ENCODE results near the gene PACSIN3.
A peak's percentile ranks its signal among the peaks of the same experiment; 100 is the strongest.
"Not testable (repeated sequence)": the region's sequence is repeated elsewhere in the genome, so short reads cannot be mapped to it uniquely, and the experiment has no call there.

PACSIN3 gene

GRCh38 chr11:47212938-47213337 lies 26.7 kb upstream of the PACSIN3 start:
- TF ChIP-seq, protein P1, sequence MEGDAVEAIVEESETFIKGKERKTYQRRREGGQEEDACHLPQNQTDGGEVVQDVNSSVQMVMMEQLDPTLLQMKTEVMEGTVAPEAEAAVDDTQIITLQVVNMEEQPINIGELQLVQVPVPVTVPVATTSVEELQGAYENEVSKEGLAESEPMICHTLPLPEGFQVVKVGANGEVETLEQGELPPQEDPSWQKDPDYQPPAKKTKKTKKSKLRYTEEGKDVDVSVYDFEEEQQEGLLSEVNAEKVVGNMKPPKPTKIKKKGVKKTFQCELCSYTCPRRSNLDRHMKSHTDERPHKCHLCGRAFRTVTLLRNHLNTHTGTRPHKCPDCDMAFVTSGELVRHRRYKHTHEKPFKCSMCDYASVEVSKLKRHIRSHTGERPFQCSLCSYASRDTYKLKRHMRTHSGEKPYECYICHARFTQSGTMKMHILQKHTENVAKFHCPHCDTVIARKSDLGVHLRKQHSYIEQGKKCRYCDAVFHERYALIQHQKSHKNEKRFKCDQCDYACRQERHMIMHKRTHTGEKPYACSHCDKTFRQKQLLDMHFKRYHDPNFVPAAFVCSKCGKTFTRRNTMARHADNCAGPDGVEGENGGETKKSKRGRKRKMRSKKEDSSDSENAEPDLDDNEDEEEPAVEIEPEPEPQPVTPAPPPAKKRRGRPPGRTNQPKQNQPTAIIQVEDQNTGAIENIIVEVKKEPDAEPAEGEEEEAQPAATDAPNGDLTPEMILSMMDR (IDR thresholded peaks at IDR 0.05; ENCODE audit: extremely low read depth, insufficient read depth, missing control alignments) = no peak
- in situ Hi-C loops (cut with MboI; ENCODE audit: low pct_unique_long_range_greater_than_20kb, low sequenced_read_pairs, unreplicated experiment) = no loop called here
- peak; percentile 14 for DNase-seq (ENCODE audit: low spot score)

DNA sequence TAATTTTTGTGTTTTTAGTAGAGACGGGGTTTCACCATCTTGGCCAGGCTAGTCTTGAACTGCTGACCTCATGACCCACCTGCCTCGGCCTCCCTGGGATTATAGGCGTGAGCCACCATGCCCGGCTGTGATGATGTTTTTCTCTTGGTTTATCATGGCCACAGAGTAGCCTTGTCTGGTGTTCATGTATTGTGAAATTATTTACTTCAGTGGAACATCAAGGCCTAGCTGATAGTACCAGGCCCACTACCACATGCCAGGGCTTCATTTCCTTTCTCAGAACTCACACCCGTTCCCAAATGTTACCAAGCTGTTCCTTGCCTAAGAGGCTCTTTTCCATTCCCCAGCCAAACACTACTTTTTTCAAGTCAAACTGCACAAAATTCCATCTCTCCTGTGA lies 22.4 kb upstream of the PACSIN3 start:
- TF ChIP-seq, protein P1 (IDR thresholded peaks at IDR 0.05; ENCODE audit: extremely low read depth, insufficient read depth, missing control alignments) = no peak
- no peak for DNase-seq (ENCODE audit: low spot score)
- in situ Hi-C loops (cut with MboI; ENCODE audit: low pct_unique_long_range_greater_than_20kb, low sequenced_read_pairs, unreplicated experiment) = no loop called here

GRCh38 chr11:47208008-47208552 lies 21.8 kb upstream of the PACSIN3 start:
- DNase-seq (ENCODE audit: low spot score); in situ Hi-C loops (cut with MboI; ENCODE audit: low pct_unique_long_range_greater_than_20kb, low sequenced_read_pairs, unreplicated experiment): not testable (repeated sequence)

- in situ Hi-C loops (cut with MboI; ENCODE audit: low pct_unique_long_range_greater_than_20kb, low sequenced_read_pairs, unreplicated experiment) = no loop called here
- TF ChIP-seq, protein P1 (IDR thresholded peaks at IDR 0.05; ENCODE audit: extremely low read depth, insufficient read depth, missing control alignments) = no peak
- DNase-seq (ENCODE audit: low spot score) = peak; percentile 4
Observed at GRCh38 chr11:47207459-47207858, 21.2 kb upstream of the PACSIN3 start.

DNA sequence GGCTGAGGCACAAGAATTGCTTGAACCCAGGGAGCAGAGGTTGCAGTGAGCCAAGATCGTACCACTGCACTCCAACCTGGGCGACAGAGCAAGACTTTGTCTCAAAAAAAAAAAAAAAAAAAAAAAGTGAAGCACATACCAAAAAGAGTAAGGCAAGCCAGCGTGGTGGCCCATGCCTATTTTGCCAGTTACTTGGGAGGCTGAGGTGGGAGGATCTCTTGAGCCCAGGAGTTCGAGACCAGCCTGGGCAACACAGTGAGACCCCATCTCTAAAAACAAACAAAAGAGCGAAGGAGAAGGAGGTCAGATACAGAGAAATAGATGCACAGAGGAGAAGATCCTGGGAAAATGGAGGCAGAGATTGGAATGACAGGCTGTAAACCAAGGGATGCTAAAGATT lies 20.3 kb upstream of the PACSIN3 start:
- DNase-seq (ENCODE audit: low spot score); in situ Hi-C loops (cut with MboI; ENCODE audit: low pct_unique_long_range_greater_than_20kb, low sequenced_read_pairs, unreplicated experiment): not testable (repeated sequence)

GRCh38 chr11:47204637-47204989 lies 18.4 kb upstream of the PACSIN3 start:
- in situ Hi-C loops (cut with MboI; ENCODE audit: low pct_unique_long_range_greater_than_20kb, low sequenced_read_pairs, unreplicated experiment) = no loop called here
- no peak for DNase-seq (ENCODE audit: low spot score)
- TF ChIP-seq, protein P1 (IDR thresholded peaks at IDR 0.05; ENCODE audit: extremely low read depth, insufficient read depth, missing control alignments) = no peak

- in situ Hi-C loops (cut with MboI; ENCODE audit: low pct_unique_long_range_greater_than_20kb, low sequenced_read_pairs, unreplicated experiment) = no loop called here
- peak; percentile 3 for DNase-seq (ENCODE audit: low spot score)
- TF ChIP-seq, protein P1 (IDR thresholded peaks at IDR 0.05; ENCODE audit: extremely low read depth, insufficient read depth, missing control alignments) = no peak
Observed at GRCh38 chr11:47202576-47202975, 16.3 kb upstream of the PACSIN3 start.

DNA sequence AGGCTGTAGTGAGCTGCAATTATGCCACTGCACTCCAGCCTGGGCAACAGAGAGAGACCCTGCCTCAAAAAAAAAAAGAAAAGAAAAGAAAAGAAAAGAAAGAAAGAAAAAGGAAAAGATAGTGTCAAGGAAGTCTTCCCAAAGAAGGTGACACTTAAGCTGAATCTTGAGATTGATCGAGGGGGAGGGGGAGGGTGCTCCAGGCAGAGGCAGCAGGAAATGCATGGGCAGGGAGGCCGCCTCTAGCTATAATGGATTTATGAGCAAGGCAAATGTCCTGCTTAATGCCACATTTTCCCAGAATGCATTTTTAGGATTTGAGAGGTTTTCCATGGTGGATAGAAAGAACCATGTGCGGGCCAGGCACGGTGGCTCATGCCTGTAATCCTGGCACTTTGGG lies 14.8 kb upstream of the PACSIN3 start:
- TF ChIP-seq, protein P1 (IDR thresholded peaks at IDR 0.05; ENCODE audit: extremely low read depth, insufficient read depth, missing control alignments) = no peak
- in situ Hi-C loops (cut with MboI; ENCODE audit: low pct_unique_long_range_greater_than_20kb, low sequenced_read_pairs, unreplicated experiment) = no loop called here
- no peak for DNase-seq (ENCODE audit: low spot score)

DNA sequence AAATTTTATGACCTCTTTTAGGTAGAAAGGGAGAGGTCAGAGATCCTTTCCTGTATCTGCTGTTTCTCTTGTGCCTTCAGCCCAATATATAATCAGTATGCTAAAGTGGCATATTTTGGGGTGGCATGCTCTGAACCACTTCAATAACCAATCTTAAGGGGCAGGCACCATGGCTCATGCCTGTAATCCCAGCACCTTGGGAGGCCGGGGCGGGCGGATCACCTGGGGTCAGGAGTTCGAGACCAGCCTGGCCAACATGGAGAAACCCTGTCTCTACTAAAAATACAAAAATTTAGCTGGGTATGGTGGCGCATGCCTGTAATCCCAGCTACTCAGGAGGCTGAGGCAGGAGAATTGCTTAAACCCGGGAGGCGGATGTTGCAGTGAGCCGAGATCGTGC lies 11.9 kb upstream of the PACSIN3 start:
- in situ Hi-C loops (cut with MboI; ENCODE audit: low pct_unique_long_range_greater_than_20kb, low sequenced_read_pairs, unreplicated experiment) = not testable (repeated sequence)

More for the DNA sequence above, 11.9 kb upstream of the PACSIN3 start:
- DNase-seq (ENCODE audit: low spot score) = not testable (repeated sequence)

Data from GM13977 (cell line).